Activated CD8-positive, alpha-beta memory T cell treated with anti-CD3 and anti-CD28 coated beads, Interleukin-2, amount 10 ng/mL, durations not matched to agents 7 days and 5 days (primary cell): Measurements from ENCODE around the gene ANKRD2. TPM values are rescaled to one million over a fixed set of nuclear protein-coding genes. Genes with fewer than 3 reads are reported as not detected.
A peak's percentile ranks its signal among the peaks of the same experiment; 100 is the strongest.

Source experiments
- ATAC-seq: fragments of 150-1000 bp; cut with Tn5 transposase; one replicate; pipeline ENCODE4 v1.10.0; 2021; ENCODE audit warnings: moderate library complexity
- CTCF ChIA-PET: fragments of 350-600 bp; sonication (Branson Sonifier 250); formaldehyde crosslinking; loops from one replicate; lab custom pipeline; 2021; ENCODE audit warnings: antibody characterized with exemption; lab: Charles Lee
- DNase-seq: peaks from one replicate; pipeline ENCODE4 v3.0.0-alpha.2; 2020
- H3K27ac Mint-ChIP-seq: one replicate; pipeline ENCODE4 v1.8.0; 2021; ENCODE audit warnings: mild to moderate bottlenecking, mixed read lengths
- H3K27me3 Mint-ChIP-seq: one replicate; pipeline ENCODE4 v1.8.0; 2021; ENCODE audit warnings: mixed read lengths
- H3K36me3 Mint-ChIP-seq: one replicate; pipeline ENCODE4 v1.8.0; 2021; ENCODE audit warnings: mild to moderate bottlenecking, mixed read lengths
- H3K4me1 Mint-ChIP-seq: one replicate; pipeline ENCODE4 v1.8.0; 2021; ENCODE audit warnings: mixed read lengths
- H3K4me3 Mint-ChIP-seq: one replicate; pipeline ENCODE4 v1.8.0; 2021; ENCODE audit warnings: mild to moderate bottlenecking, moderate library complexity, mixed read lengths
- H3K9me3 Mint-ChIP-seq: one replicate; pipeline ENCODE4 v1.8.0; 2022; ENCODE audit warnings: low read depth, mixed read lengths
- total RNA-seq, 2 experiments: library from RNA; stranded (reverse); gene quantifications; one replicate each; pipeline ENCODE4 v1.2.3, GENCODE V29; 2021

Gene ANKRD2
- total RNA-seq, 2 experiments from 2014 or later: 0.26 to 0.67 TPM

GRCh38 chr10:97582169-97582568, 9.6 kb downstream of the ANKRD2 start:
- peaks cover 2% of the 10 kb centered on the region for H3K4me1 Mint-ChIP-seq
- CTCF ChIA-PET: interaction anchor here (0.6 to 2.4 kb wide), 2 partner anchors 10 to 36 kb away, joined by 3 to 21 read pairs; partner anchors contain the start of gene ANKRD2
- DNase-seq (no peak), ATAC-seq (no peak)
- H3K9me3 Mint-ChIP-seq: no peaks in the 10 kb centered on the region
- H3K27me3 Mint-ChIP-seq: peaks cover 22% of the 10 kb centered on the region
- H3K27ac Mint-ChIP-seq: no peak overlapping the region
- no peaks in the 10 kb centered on the region for H3K36me3 Mint-ChIP-seq
- H3K4me3 Mint-ChIP-seq: no peak overlapping the region

DNA sequence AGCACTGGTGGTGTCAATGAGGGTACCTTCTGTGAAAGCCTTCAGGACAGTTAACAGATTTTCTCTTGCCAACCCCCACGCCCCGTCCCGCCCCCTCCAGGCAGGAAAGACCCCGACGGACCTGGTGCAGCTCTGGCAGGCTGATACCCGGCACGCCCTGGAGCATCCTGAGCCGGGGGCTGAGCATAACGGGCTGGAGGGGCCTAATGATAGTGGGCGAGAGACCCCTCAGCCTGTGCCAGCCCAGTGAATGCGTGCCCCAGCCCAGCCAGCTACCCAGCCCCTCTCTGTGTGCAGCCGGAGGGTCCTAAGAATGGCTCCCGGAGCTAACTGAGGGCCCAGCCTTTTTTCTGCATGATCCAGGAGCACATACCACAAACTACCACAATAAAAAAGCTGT, 10.9 kb downstream of the ANKRD2 start:
- Mint-ChIP-seq H3K9me3 (no peaks in the 10 kb centered on the region), H3K27me3 (peaks cover 11% of the 10 kb centered on the region), H3K36me3 (no peaks in the 10 kb centered on the region), H3K4me1 (peaks cover 2% of the 10 kb centered on the region), H3K4me3 (no peak overlapping the region), H3K27ac (no peak overlapping the region)
- ATAC-seq: no peak
- no peak for DNase-seq
- CTCF ChIA-PET: interaction anchor here (1.1 kb wide), 1 partner anchor 29 kb away, joined by 3 read pairs; no protein-coding TSS in a partner anchor

DNA sequence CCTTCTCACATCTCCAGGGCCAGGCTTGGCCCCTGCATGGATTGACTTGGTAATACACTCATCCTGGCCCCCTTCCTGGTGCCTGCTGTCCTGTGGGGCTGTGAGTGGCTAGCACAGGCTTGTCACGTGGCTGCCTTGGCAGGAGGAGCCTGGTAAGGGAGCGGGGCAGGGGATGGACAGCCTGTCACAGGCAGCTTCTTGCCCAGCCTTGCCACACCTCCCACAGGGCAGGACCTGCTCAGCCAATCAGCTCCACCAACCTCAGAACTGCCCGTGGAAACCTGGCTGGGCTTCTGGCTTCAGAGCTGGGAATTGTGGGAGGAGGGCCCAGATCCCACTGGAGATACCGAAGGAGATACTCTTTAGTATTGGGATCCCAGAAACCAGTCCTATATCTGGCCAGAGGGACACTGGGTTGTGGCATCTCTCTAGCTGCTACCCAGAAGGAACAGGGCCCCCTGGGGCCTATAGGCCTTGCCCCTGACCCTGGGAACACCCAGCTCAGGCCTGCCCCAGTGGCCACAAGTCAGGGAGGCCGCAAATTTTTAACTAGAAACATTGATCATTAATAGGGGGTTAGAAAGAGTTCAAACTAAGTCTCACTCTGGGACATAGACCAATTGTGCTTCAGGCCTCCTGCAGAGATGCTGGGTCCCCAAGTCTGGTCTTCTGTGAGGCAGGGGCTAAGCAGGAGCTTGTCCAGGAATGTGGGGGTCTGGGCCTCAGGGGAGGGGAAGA, 11.7 kb downstream of the ANKRD2 start, which contains the start of gene HOGA1:
HOGA1 (plus strand) TSS at position 330 of the 738 bp plus-strand sequence; CDS start at position 645, 315 bp downstream.
- CTCF ChIA-PET: interaction anchor here (1.1 to 2.2 kb wide), 2 partner anchors 12 to 28 kb away, joined by 3 to 14 read pairs; partner anchors contain the start of gene ANKRD2
- Mint-ChIP-seq H3K4me1 (peaks cover 4% of the 10 kb centered on the region), H3K27ac (no peak within 1 kb of the TSS)

GRCh38 chr10:97584798-97585438, 12.3 kb downstream of the ANKRD2 start:
- CTCF ChIA-PET: interaction anchor here (1.1 to 2.2 kb wide), 2 partner anchors 11 to 13 kb away, joined by 4 to 14 read pairs; partner anchors contain the start of gene ANKRD2
- peaks cover 10% of the 10 kb centered on the region for H3K4me1 Mint-ChIP-seq
- DNase-seq (no peak), ATAC-seq (no peak)
- peaks cover 5% of the 10 kb centered on the region for H3K27me3 Mint-ChIP-seq
- no peaks in the 10 kb centered on the region for H3K9me3 Mint-ChIP-seq
- no peaks in the 10 kb centered on the region for H3K36me3 Mint-ChIP-seq
- no peak overlapping the region for H3K27ac Mint-ChIP-seq
- H3K4me3 Mint-ChIP-seq: no peak overlapping the region

More for the DNA sequence above, 11.7 kb downstream of the ANKRD2 start, which contains the start of gene HOGA1:
- DNase-seq: no peak
- Mint-ChIP-seq H3K36me3 (no peaks in the 10 kb centered on the region), H3K27me3 (peaks cover 6% of the 10 kb centered on the region), H3K9me3 (no peaks in the 10 kb centered on the region), H3K4me3 (no peak within 1 kb of the TSS)
- ATAC-seq: no peak

DNA sequence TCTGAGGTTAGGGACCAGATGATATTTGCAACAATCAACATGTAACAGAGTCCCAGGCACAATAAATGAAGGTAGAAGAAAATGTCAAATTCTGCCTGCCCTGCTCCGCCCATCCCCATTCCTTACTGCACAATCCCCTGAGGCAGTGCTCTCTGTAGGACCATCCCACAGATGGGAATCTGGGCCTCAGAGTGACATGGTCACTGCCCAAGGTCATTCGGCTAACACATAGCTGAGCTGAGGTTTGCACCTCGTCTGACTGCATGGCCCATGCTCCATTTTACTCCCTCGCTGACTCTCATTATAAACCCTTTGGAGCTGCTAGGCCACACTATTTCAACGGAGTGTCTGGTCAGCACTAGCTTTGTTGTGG, 12.8 kb downstream of the ANKRD2 start:
- Mint-ChIP-seq H3K27ac (no peak overlapping the region), H3K4me1 (peaks cover 13% of the 10 kb centered on the region), H3K9me3 (no peaks in the 10 kb centered on the region), H3K27me3 (peaks cover 3% of the 10 kb centered on the region), H3K4me3 (no peak overlapping the region), H3K36me3 (no peaks in the 10 kb centered on the region)
- CTCF ChIA-PET: interaction anchor here (1.1 to 2.2 kb wide), 2 partner anchors 11 to 13 kb away, joined by 4 to 14 read pairs; partner anchors contain the start of gene ANKRD2
- ATAC-seq (no peak), DNase-seq (no peak)

DNA sequence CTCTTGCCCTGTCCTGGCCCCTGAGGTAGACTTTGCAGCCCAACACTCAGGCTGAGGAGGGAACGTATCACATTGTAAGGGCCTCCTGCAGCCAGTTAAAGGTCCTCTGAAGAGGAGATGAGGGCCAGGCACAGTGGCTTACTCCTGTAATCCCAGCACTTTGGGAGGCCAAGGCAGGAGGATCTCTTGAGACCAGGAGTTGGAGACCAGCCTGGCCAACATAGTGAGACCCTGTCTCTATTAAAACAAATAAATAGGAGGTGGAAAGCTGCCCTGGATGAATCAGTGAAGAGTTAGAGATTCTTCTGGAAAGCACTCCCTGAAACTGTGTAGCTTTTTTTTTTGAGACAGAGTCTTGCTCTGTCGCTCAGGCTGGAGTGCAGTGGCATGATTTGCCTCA, 14.6 kb downstream of the ANKRD2 start:
- ATAC-seq: no peak
- no peak for DNase-seq
- Mint-ChIP-seq H3K27ac (no peak overlapping the region), H3K4me3 (no peak overlapping the region), H3K4me1 (peaks cover 23% of the 10 kb centered on the region), H3K36me3 (no peaks in the 10 kb centered on the region), H3K9me3 (no peaks in the 10 kb centered on the region), H3K27me3 (peaks cover 3% of the 10 kb centered on the region)
- CTCF ChIA-PET: interaction anchor here (0.9 to 2.8 kb wide), 3 partner anchors 9 to 29 kb away, joined by 3 to 10 read pairs (median 3); partner anchors contain the start of gene ANKRD2

DNA sequence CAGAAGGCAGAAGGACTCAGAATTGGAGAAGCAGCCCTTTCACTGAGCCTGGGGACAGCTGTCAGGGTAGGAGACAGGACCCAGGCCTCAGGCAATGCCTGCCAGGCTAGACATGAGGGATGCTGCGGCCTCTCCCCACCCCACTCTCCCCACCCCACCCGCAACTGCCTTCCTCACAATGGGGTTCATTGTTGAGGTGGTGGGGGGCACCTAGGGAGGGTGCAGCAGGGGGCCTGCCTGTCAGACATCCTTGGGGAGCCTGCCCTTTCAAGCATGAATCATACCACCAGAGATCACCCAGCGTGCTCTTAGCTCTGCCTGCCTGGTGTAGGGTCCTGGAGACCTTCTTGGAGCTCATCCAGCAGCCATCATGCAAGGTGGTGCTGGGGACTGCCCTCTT, 16.9 kb downstream of the ANKRD2 start, which contains the start of gene C10orf62:
C10orf62 (plus strand) TSS at position 243 of the 400 bp plus-strand sequence. CDS start 177 bp downstream, outside the sequence.
- Mint-ChIP-seq H3K4me1 (peaks cover 23% of the 10 kb centered on the region), H3K36me3 (no peaks in the 10 kb centered on the region), H3K4me3 (peak within 1 kb of the TSS; percentile 47), H3K27ac (peak within 1 kb of the TSS; percentile 72), H3K27me3 (peaks cover 3% of the 10 kb centered on the region), H3K9me3 (no peaks in the 10 kb centered on the region)
- CTCF ChIA-PET: interaction anchor here (1.2 to 2.8 kb wide), 3 partner anchors 17 to 98 kb away, joined by 3 to 10 read pairs (median 4); partner anchors contain the start of genes ANKRD2 and AVPI1
- DNase-seq (no peak), ATAC-seq (no peak)

DNA sequence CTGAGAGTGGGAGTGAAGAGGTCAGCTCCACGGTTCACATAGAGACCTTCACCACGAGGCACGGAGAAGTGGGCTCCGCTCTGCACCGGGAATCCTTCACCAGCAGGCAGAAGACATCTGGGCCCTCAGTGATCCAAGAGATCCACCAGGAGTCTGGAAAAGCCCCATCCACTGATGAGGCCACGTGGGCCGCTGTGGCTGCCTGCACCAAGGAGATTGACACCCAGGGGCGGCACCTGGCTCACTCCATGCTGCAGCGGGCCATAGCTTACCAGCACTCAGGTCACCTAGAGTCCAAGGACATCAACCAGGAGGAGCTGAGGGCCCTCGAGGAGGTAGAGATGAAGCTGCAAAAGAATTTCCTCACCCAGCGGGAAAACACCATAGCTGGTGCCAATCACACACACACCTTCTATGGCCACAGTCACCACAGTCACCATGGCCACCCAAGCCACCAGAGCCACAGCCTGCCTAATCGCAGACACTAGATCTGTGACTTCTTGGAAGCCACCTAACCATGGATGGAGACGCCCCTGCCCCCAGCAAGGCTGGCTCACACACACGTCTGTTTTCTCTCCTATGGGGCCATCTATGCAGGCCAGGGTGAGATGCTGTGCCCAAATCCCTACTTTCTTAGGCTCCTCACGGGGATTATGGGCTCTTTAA, 17.6 kb downstream of the ANKRD2 start:
- ATAC-seq (peak; percentile 86), DNase-seq (peak; percentile 89)
- H3K27ac Mint-ChIP-seq: peak overlapping the region; percentile 72
- no peaks in the 10 kb centered on the region for H3K9me3 Mint-ChIP-seq
- H3K27me3 Mint-ChIP-seq: peaks cover 3% of the 10 kb centered on the region
- no peaks in the 10 kb centered on the region for H3K36me3 Mint-ChIP-seq
- CTCF ChIA-PET: interaction anchor here (0.5 to 1.5 kb wide), 7 partner anchors 15 to 266 kb away, joined by 3 to 5 read pairs (median 3); partner anchors contain the start of gene AVPI1
- H3K4me3 Mint-ChIP-seq: peak overlapping the region; percentile 47
- peaks cover 23% of the 10 kb centered on the region for H3K4me1 Mint-ChIP-seq

- no peaks in the 10 kb centered on the region for H3K36me3 Mint-ChIP-seq
Observed at GRCh38 chr10:97590748-97591495, 18.3 kb downstream of the ANKRD2 start.

GRCh38 chr10:97593421-97593820, 20.8 kb downstream of the ANKRD2 start:
- CTCF ChIA-PET: interaction anchor here (1.2 kb wide), 1 partner anchor 21 kb away, joined by 4 read pairs; the partner anchor contains the start of gene ANKRD2
- H3K27me3 Mint-ChIP-seq: no peaks in the 10 kb centered on the region
- ATAC-seq: no peak
- no peak overlapping the region for H3K4me3 Mint-ChIP-seq
- H3K9me3 Mint-ChIP-seq: no peaks in the 10 kb centered on the region
- no peak for DNase-seq
- no peaks in the 10 kb centered on the region for H3K36me3 Mint-ChIP-seq
- no peak overlapping the region for H3K27ac Mint-ChIP-seq
- peaks cover 23% of the 10 kb centered on the region for H3K4me1 Mint-ChIP-seq

More at GRCh38 chr10:97590748-97591495, 18.3 kb downstream of the ANKRD2 start:
- H3K27ac Mint-ChIP-seq: peak overlapping the region; percentile 72
- H3K27me3 Mint-ChIP-seq: peaks cover 3% of the 10 kb centered on the region
- H3K4me1 Mint-ChIP-seq: peaks cover 23% of the 10 kb centered on the region
- DNase-seq: no peak
- H3K4me3 Mint-ChIP-seq: peak overlapping the region; percentile 47
- peak; percentile 27 for ATAC-seq
- CTCF ChIA-PET: interaction anchor here (0.5 to 2.2 kb wide), 8 partner anchors 15 to 267 kb away, joined by 3 to 10 read pairs (median 4); partner anchors contain the start of genes ANKRD2 and AVPI1
- no peaks in the 10 kb centered on the region for H3K9me3 Mint-ChIP-seq

- CTCF ChIA-PET: interaction anchor here (0.6 to 3.6 kb wide), 6 partner anchors 9 to 121 kb away, joined by 3 to 10 read pairs (median 4); partner anchors contain the start of gene ANKRD2
- Mint-ChIP-seq H3K4me3 (no peak overlapping the region), H3K27ac (no peak overlapping the region), H3K27me3 (no peaks in the 10 kb centered on the region), H3K9me3 (no peaks in the 10 kb centered on the region), H3K36me3 (no peaks in the 10 kb centered on the region), H3K4me1 (peaks cover 1% of the 10 kb centered on the region)
- DNase-seq: no peak
- ATAC-seq: no peak
Observed at GRCh38 chr10:97596101-97597082, 23.8 kb downstream of the ANKRD2 start.
